Colonic mucosa (tissue), 4 donors: ENCODE data around the gene CTIF. TPM values are rescaled to one million over a fixed set of nuclear protein-coding genes. Genes with fewer than 3 reads are reported as not detected.

ENCODE experiments used
- DNase-seq: peaks from one replicate; pipeline ENCODE4 v3.0.0-alpha.2; 2020
- H3K27ac ChIP-seq: fragments of 200-600 bp; one replicate; pipeline ENCODE4 v1.8.0; 2021
- H3K27me3 ChIP-seq: fragments of 200-600 bp; one replicate; pipeline ENCODE4 v1.8.0; 2021
- H3K36me3 ChIP-seq: fragments of 200-600 bp; one replicate; pipeline ENCODE4 v1.8.0; 2021
- H3K4me1 ChIP-seq: fragments of 200-600 bp; one replicate; pipeline ENCODE4 v1.8.0; 2021; ENCODE audit warnings: mild to moderate bottlenecking
- H3K4me3 ChIP-seq: fragments of 200-600 bp; one replicate; pipeline ENCODE4 v1.8.0; 2021
- H3K9ac ChIP-seq, 2 donors: one replicate each; pipeline ENCODE4 v1.7.0; 2013; ENCODE audit warnings: control low read depth in 2 of 2, low read depth in 2 of 2, low read length in 2 of 2
- H3K9me3 ChIP-seq: fragments of 200-600 bp; one replicate; pipeline ENCODE4 v1.8.0; 2021
- CTCF ChIP-seq: fragments of 200-600 bp; IDR thresholded peaks from one replicate; pipeline ENCODE4 v1.8.0; 2022; ENCODE audit warnings: antibody characterized with exemption, mild to moderate bottlenecking
- intact Hi-C: fragments of 100-400 bp; cut with DNase I; formaldehyde crosslinking; loops from one replicate; pipeline ENCODE4 v1.14.1; 2022
- microRNA-seq: library from miRNA; unstranded; fragments of <30 nt; microRNA quantifications from one replicate; pipeline ENCODE4, GENCODE V29; 2019
- total RNA-seq, 2 donors: library from RNA; stranded (reverse); fragmentation: NEBNext Ultra II Directional in 1 of 2; extraction: Animal tissue kit (Norgen Biotek cat#: 25700) in 1 of 2; gene quantifications; one replicate each; pipeline ENCODE4 v1.2.1, GENCODE V29; 2021
- donor health status: healthy.
- donor health status: DM: no; HTN: no; CAD: no.
- donor health status: DM: no; HTN: no; CAD: no.

Gene CTIF
- total RNA-seq, 2 donors from 2014 or later: 13.0 to 16.7 TPM

- Histone ChIP-seq H3K36me3 (no peaks in the 10 kb centered on the region), H3K9ac (no peak overlapping the region), H3K9me3 (no peaks in the 10 kb centered on the region), H3K27ac (no peak overlapping the region), H3K4me1 (no peaks in the 10 kb centered on the region), H3K27me3 (no peaks in the 10 kb centered on the region), H3K4me3 (no peak overlapping the region)
- TF ChIP-seq CTCF: no peak
- intact Hi-C loops: loop anchor here (5.0 to 10.0 kb wide), 2 partner anchors 132 to 235 kb away; no protein-coding TSS in a partner anchor
- DNase-seq: no peak
Measured at GRCh38 chr18:48909721-48910120, 370.9 kb downstream of the CTIF start.

- Histone ChIP-seq H3K9me3 (no peaks in the 10 kb centered on the region), H3K27me3 (no peaks in the 10 kb centered on the region), H3K36me3 (no peaks in the 10 kb centered on the region), H3K4me1 (no peaks in the 10 kb centered on the region), H3K4me3 (no peak overlapping the region), H3K27ac (no peak overlapping the region), H3K9ac (no peak overlapping the region)
- intact Hi-C loops: loop anchor here (5.0 to 10.0 kb wide), 2 partner anchors 134 to 236 kb away; no protein-coding TSS in a partner anchor
- DNase-seq: peak; percentile 15
- no peak for TF ChIP-seq CTCF
Measured at GRCh38 chr18:48910972-48911545, 372.2 kb downstream of the CTIF start.

Small RNA genes lying within 50 kb of the gene (microRNA-seq; reads per million reads assigned to microRNA genes)
- gene MIR4743: not detected

Other genes starting within 250 kb of the CTIF start
- gene ZBTB7C, start 129.6 kb upstream of the CTIF start, total RNA-seq: 10 to 100 TPM; 25.1 to 36.4 TPM